GM18517 (cell line): ENCODE results near the gene SYT2.
"Not testable (repeated sequence)": the region's sequence is repeated elsewhere in the genome, so short reads cannot be mapped to it uniquely, and the experiment has no call there.

Source experiments
- ATAC-seq: cut with Tn5 transposase; IDR thresholded peaks from one replicate; pipeline ENCODE4 v1.9.1; 2021; ENCODE audit warnings: mild to moderate bottlenecking, moderate library complexity; ENCODE audit not compliant: unreplicated experiment

Gene SYT2

DNA sequence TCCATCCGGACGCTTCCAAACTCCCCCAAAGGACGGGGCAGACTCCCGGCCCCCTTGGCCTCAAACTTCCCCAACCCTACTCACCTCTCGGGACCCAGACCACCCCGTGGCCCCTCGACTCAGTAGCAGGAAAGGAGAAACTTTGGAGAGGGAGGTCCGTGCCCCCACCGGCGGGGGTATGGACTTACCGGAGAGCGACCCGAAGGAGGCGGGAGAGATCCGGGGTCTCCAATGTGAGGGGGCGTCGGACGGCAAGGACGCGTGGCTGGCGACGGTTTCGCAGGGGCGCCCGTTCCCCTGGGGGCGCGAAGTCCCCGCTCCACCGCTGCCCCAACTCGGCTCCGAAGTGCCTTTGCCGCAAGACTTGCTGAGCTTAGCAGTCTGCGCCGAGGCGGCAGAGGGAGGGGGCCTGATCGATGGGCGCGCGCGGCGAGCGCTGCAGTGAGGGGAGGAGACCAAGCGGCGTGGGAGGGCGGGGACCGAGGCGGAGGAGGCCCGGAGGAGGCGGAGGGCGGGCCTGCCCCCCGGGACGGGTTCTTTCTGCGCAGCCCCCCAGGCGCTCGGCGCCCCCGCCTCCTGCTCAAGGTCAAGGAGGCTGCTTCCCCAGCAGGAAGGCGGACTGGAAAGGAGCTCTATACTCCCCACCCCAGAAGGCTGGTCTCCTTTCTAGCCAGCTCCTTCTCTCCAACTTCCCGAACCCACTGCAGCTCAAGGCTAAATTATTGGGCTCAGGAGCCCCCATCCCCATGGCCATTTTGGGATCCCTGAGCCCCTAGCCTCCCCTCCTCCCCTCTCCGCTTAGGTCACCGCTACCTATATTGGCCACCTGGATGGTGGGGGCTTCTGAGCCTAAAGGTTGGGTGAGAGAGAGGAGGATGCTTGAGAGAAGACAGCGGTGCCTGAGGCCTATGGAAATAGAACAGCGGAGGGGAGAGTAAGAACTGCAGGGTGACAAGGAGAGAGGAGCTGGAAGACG is at the start of gene SYT2:
Gene SYT2, minus strand, starts transcription at position 385 of the 976 bp plus-strand sequence. CDS start 104,682 bp downstream, outside the sequence.
- no peak for ATAC-seq

DNA sequence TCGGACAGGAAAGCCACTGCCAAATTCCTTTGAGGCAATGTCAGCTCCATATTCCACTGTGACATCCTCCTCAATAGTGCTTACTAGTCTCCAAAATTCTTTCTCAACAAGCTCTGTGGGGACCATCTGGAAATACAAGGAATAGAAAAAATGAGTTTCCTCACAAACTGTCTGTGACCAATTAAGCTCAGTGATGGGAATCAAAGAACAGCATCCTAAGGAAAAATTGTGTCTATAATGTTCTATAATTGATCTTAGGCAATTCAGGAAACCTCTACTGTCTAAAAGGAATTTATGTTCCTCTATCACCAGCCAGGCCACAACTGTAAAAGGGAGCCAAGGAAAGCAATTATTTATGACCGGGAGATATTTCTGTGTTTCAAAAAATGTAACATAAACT is 46.1 kb upstream of the SYT2 start:
- ATAC-seq: no peak

DNA sequence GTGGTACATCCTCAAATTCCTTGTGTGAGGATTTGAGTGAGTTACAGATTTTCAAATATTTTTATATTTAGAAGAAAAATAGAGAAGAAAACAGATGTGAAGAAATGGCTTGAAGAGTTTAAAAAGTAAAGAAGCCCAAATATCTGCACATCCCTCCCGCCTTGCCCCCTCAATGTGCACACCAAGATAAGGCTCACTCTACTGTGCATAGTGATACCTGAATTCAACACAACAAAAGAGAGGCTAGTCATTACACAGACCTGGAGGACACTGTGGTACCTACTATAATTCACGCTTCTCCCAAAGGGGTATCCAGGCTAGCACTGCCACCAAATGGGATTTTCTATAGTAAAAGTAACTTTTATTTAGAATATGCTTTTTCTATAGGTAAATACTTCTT is 44.0 kb upstream of the SYT2 start:
- no peak for ATAC-seq

DNA sequence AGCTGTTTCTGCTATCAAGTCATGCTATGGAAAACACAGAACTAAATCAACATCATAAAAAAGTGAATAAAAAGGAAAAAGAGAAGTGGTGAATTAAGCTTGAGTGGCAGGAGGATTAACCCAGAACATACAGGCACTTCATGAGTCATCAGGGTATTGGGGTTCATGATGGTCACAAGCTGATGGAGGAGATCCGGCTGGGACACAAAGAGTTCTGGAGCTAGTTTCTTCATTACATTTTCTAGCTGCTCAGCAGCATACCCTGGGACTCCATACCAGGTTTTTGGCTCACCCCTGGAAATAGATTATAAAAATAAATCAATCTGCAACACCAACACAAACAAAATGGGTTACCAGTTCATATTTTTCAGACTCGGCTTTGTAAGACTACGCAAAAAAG is 42.5 kb upstream of the SYT2 start:
- no peak for ATAC-seq

DNA sequence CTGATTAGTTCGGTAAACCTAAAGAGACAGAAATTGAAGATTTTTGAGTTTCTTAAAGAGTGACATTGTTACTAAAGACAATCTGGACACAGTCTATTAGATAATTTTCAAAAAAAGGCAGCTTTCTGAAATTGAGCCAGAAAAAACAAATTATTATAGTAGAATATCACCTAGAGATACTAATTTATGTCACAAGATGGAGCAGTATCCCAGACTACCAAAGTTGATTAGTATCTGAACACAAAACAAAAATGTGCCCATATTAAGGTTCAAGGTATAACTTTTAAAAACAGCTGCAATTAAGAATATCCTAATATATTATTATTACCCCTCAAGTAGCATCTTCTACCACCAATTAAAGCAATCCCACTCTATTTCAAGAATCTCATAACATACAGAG is 40.5 kb upstream of the SYT2 start:
- no peak for ATAC-seq

DNA sequence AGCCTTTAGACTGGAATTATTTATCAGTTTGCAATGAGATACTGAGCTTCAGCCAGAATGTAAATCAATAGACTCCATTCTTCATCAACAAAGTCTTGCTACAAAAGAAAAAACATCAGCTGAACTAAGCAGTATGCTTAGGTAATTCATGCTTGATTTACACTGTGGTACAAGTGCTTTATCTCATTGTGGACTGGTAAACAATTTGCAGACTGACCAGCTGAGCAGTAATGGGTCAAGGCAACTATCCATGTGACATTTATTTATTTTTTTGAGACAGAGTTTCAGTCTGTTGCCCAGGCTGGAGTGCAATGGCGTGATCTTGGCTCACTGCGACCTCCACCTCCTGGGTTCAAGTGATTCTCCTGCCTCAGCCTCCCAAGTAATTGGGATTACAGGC is 39.8 kb upstream of the SYT2 start:
- no peak for ATAC-seq

DNA sequence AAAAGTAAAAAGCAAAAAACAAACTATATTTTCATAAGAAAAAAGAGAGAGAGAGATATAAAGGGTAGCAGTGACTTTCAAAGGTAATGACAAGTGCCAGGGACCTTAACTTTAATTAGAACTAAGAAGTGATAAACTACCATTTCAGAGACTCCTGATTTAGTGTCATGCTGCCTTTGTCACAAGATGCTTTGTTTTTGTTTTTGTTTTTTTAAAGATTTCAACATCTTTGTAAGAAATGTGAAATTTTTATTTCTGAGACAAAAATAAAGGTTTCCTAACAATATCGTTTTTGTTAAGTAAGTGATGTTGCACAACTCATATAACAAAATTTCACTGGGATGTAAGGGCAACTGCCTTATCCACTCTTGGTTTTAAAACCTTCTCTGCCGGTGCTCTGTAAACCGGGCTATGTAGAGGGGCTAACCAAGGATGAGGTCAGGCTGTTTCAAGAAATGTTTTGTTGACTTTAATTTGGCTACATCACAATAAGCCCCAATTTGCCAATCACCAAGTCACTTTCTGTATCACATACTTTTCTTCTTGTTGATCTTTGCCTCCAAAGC is 35.2 kb upstream of the SYT2 start:
- ATAC-seq: no peak

DNA sequence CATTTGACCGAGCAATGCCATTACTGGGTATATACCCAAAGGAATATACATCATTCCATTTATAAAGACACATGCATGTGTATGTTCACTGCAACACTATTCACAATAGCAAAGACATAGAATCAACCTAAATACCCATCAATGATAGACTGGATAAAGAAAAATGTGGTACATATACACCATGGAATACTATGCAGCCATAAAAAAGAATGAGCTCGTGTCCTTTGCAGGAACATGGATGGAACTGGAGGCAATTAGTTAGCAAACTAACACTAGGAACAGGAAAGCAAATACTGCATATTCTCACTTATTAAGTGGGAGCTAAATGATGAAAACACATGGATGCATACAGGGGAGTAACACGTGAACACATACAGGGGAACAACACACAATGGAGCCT is 34.5 kb upstream of the SYT2 start:
- not testable (repeated sequence) for ATAC-seq

DNA sequence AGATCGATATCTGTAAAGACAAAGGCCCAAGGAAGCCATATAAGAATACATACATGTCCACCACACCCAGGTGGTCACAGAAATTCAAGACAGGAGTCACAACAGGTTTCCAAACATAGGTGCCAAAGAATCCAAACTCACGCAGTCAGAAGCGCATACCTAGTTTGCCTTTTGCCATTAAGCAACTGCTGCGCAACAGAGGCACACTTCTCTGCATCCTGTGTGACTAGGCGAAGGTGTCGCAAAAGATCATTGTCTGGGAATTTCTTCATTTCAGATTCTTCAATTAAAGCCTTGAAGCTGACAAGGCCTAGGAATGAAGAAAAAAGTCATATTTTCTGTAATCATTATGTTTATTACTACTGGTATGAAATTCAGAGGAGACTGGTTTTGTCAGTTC is 32.2 kb upstream of the SYT2 start:
- no peak for ATAC-seq

DNA sequence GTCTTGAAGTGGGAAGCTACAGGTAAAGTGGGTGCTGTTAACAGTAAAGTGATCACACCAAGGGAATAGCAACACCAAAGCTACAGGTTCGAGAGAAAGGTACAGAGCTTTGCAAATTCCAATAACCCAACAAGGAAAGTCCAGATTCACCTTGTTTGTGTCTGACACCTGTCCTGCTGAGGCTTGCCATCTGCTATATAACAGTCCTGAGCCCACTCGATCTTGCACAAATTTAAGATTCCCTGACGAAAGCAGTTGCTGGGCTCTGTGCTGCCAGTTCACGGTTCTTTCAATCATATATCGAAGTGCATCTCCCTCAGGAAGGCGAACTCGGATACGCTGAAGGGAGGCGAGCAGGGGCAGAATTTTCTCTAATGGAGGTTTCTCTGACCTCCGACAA is 23.0 kb upstream of the SYT2 start:
- no peak for ATAC-seq

DNA sequence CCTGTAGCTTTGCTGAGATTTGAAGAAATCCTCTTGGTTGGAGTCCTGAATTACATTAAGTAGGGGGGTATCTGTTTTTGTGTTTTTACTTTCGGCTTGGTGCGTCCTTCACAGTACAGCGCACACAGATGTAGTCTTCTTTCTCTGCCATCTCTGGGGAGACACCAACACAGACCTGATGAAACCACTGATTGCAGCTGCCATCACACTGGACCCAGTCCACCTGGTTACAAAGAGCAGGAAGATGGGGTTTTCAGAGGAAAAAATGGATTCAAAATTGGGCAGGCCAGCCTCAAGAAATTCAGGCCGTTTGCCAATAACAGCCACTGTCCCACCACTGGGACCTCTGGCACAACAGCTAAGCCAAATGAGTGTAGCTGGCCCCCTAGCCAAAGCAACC is 18.7 kb upstream of the SYT2 start:
- no peak for ATAC-seq

DNA sequence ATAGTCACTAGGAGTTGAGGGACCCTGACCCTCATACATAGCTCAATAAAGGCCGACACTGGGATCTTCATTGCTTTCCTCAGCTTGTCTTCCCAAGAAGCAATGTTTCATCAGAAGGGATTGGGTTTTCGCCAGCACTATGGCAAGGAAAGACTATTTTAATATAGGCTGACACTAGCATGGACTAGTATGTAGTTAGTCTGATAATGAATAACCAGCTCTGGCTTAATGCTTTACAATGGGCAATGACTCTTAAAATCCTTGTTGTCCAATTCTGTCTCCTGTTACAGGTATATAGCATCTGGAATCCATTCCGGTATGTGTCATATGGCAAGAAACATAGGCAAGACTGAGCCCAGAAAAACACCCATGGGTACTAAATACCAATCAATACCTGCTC is 15.3 kb upstream of the SYT2 start:
- ATAC-seq: no peak

DNA sequence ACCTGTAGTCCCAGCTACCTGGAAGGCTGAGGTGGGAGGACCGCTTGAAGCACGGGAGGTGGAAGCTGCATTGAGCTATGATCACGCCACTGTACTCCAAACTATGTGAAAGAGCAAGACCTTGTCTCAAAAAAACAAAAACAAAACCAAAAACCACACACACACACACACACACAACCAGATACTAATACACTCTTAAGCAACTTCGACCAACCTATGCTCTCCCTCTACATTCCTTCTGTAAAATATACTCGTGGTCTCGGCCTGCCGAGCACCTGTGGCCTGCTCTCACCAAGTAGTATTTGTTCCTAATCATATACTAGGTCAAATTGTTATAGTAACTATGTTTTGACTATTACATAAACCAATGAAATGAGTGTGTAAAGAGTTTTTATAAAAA is 13.5 kb upstream of the SYT2 start:
- no peak for ATAC-seq

DNA sequence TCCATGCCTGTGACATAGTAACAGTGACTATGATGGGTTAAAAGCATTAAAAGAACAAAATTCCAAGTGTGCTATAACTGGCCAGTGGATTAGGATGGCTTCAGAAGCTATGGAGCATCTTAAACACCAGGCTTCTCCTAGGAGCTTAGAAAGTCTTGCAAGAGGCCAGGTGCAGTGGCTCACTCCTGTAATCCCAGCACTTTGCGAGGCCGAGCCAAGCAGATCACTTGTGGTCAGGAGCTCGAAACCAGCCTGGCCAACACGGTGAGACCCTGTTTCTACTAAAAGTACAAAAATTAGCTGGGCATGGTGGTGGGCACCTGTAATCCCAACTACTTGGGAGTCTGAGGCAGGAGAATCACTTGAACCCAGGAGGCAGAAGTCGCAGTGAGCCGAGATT is 12.8 kb upstream of the SYT2 start:
- not testable (repeated sequence) for ATAC-seq

DNA sequence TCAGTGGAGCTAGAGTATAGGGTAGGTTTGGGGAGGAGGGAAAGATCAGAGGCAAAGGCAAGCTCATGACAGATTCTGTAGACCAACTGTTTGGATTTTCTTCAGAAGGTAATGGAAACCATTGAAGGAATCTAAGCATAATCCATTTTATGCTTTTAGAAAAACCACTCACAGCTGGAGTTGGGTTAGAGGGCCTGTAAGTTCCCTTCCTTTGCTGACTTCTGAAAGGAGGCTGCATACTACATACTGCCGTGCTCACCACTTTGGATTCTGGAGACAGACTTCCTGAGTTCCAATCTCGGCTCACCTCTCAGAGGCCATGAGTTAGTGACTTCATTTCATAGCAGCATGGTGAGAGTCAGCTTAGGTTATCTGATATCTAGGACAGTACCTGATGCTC is 6.4 kb upstream of the SYT2 start:
- no peak for ATAC-seq

DNA sequence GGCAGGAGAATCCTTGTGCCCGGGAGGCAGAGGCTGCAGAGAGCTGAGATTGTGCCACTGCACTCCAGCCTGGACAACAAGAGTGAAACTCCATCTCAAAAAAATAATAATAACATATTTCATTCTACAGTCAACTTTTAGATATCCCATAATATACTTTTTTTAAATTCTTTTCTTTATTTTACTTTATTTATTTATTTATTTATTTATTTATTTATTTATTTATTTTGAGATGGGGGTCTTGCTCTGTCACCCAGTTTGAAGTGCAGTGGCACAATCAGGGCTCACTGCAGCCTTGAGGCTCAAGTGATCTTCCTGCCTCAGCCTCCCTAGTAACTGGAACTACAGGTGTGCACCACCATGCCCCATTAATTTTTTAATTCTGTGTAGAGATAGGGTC is 3.9 kb upstream of the SYT2 start:
- ATAC-seq: not testable (repeated sequence)

DNA sequence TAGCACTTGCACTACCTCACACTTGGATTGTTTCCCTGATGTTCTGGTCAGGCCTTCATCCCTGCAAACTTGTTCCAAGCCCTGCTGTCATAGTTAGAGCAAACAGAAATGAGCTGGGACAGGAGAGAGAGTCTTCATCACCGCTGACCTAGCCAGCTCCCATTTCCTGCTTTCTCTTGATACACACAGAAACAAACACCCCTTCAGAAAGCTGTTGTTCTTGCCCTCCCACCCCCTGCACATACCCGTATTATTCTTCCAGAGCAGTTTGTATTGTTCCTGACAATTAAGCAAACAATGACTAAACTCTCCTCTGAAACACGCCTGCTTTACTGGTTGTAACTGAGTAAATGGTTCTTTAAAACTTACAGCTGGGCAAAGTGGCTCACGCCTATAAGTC is 2.9 kb upstream of the SYT2 start:
- no peak for ATAC-seq

DNA sequence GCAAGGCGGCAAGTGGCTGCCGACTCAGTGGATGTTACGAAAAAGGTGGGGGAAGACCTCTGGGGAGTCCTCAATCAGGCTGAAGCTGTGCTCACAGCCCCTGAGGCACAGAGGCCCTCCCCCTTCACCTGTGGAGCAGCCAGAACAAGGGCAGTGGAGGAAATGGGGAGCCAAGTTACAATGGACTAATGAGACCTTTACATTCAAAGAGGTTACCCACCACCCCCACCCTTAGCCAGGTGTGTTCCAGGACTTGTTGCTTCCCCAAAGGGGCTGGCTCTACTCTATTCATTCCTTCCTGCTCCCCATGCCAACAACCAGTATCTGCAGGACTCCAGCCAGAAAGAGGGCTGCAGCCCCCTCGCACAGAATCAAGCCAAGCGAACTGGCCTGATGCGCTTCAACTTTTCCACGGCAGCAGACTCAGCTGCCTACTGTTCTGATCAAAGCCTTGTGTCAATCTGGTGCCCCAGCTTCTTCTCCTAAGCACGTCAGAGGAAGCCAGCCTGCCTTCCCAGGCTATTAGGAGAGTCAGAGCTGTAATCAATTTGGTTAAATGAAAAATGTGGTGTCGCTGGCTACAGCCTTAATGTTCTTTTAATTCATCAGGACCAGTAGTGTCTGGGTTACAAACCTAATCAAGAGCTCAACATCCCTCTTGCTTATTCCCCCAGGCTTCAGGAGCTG is 1.8 kb upstream of the SYT2 start:
- no peak for ATAC-seq

DNA sequence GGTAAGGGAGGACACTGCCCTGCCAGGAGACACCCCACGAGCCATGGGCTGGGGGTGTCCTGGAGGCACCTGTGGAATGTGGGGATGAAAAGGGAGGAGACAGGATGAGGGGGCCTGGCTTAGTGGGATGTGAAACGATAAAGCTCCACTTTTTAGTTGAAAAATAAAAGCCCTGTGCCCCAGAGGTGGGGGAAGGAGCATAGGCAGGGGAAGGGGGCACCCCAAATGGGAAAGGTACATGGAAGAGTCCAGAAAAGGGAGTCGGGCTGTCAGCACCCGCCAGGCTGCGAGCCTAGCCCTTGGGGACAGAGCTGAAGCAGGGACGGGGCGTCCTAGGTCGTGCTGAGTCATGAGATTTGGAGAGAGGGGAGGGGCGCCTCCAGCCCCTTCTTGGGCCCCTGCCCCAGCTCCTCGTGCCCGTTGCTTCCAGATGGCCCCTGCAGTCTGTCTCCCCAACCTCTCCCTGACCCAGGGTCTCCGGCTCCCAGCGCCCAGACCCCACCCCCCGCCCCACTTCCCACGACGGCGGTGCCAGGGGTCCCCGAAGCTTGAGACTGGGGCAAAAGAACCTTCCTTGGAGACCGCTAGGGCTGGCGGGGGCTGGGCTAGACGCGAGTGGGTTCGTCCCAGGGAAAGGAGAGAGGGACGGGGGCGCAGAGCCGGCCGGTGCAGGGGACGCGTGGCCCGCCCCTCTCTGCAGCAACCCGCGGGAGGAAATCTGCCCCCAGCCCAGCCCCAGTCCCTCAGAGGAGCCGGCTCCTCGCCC is 795 bp downstream of the SYT2 start:
- ATAC-seq: no peak

DNA sequence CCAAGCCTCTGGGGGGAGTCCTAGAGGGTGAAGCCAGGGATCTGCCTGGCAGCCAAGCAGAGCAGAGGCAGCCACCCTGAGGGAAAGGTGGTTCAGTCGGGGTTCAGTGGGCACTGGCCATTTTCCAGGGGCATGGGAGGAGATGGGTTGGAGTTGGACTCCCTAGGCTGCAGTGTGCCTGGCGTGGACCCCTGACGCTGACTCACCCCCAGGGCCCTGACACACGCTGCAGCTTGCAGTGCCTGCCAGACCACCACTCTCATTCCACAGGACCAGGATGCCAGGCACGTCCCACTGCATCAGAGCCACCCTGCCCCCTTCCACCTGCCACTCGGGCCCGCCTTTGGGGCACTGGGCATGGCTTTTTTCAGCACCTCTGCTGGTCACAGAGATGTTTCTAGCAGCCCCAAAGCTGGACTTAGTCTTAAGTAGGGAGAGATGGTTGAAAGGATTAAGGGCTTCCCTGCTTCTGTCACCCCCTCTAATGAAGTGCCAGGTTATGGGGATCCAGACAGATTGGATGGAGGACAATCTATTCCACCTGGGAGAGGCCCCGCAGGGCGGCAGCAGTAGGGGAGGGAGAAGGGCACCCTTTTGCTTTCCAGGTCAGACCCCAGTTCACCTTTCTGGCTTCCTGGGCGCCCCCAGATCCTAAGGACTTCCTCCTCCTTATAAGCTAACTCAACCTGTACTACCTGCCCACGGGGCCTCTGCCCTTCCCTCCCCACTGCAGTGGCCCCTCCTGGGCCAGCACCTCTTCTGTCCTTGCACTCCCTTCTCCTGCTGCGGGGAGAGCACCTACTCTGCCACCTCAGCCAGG is 1.6 kb downstream of the SYT2 start:
- no peak for ATAC-seq
